H1 (cell line): ENCODE measurements around the gene TBKBP1. TPM values are rescaled to one million over a fixed set of nuclear protein-coding genes. Genes with fewer than 3 reads are reported as not detected.

ENCODE experiments used
- CTCF ChIA-PET: fragments of 300-600 bp; sonication (Branson Sonifier 250); formaldehyde crosslinking; loops from one replicate; lab custom pipeline; 2021; ENCODE audit not compliant: partially characterized antibody; lab: Charles Lee
- POLR2A ChIA-PET: fragments of 300-600 bp; sonication (Branson Sonifier 250); formaldehyde crosslinking; loops from one replicate; lab custom pipeline; 2021; ENCODE audit warnings: inconsistent platforms; ENCODE audit not compliant: partially characterized antibody; lab: Charles Lee
- DNase-seq, 2 experiments: peaks; one replicate each; pipeline versions ENCODE4 v3.0.0 to v3.0.0-alpha.2; 2010 to 2022; ENCODE audit warnings: low spot score in 2 of 2, low read depth in 1 of 2, mixed read lengths in 1 of 2
- FAIRE-seq: peaks from 2 replicates; lab custom pipeline; 2011; peaks lifted over from hg19 to GRCh38; lab: Jason Lieb, UNC
- H2AFZ ChIP-seq: 2 replicates; pipeline ENCODE4 v1.8.1; 2012; ENCODE audit warnings: low read length, inconsistent platforms
- H2AK5ac ChIP-seq: 2 replicates; pipeline ENCODE4 v1.6.1; 2013; ENCODE audit warnings: low read depth, low read length
- H2BK120ac ChIP-seq: replicated peaks from 2 replicates; pipeline ENCODE3; 2013; ENCODE audit warnings: low read depth, low read length, inconsistent platforms
- H2BK12ac ChIP-seq: 2 replicates; pipeline ENCODE4 v1.6.1; 2013; ENCODE audit warnings: low read depth, low read length
- H2BK15ac ChIP-seq: 2 replicates; pipeline ENCODE4 v1.6.1; 2013; ENCODE audit warnings: low read length
- H2BK20ac ChIP-seq: 2 replicates; pipeline ENCODE4 v1.6.1; 2013; ENCODE audit warnings: low read length
- H2BK5ac ChIP-seq: 2 replicates; pipeline ENCODE4 v1.6.1; 2013; ENCODE audit warnings: low read depth, low read length
- H3K14ac ChIP-seq: 2 replicates; pipeline ENCODE4 v1.6.1; 2013; ENCODE audit warnings: inconsistent platforms; ENCODE audit not compliant: insufficient read length
- H3K18ac ChIP-seq: 2 replicates; pipeline ENCODE4 v1.6.1; 2013; ENCODE audit warnings: low read length; ENCODE audit errors: extremely low read depth
- H3K23ac ChIP-seq: 2 replicates; pipeline ENCODE4 v1.6.1; 2013; ENCODE audit warnings: inconsistent platforms; ENCODE audit not compliant: insufficient read length
- H3K23me2 ChIP-seq: 2 replicates; pipeline ENCODE4 v1.6.1; 2013; ENCODE audit warnings: low read depth, low read length
- H3K27ac ChIP-seq: 2 replicates; pipeline ENCODE4 v1.6.1; 2011; ENCODE audit warnings: low read depth, low read length, inconsistent platforms
- H3K27me3 ChIP-seq, 4 experiments: replicated peaks in 1 of 4; 1 replicate in 1 of 4; 2 replicates in 3 of 4; pipeline versions ENCODE4 v1.6.1 to v1.8.1; 2011 to 2013; ENCODE audit warnings: low read length in 3 of 4, mild to moderate bottlenecking in 3 of 4, inconsistent platforms in 2 of 4, mixed read lengths in 2 of 4, moderate library complexity in 1 of 4; ENCODE audit not compliant: control insufficient read depth in 3 of 4, insufficient read depth in 3 of 4; ENCODE audit errors: extremely low read depth in 1 of 4
- H3K36me3 ChIP-seq, 4 experiments: 2 replicates each; pipeline versions ENCODE4 v1.6.1 to v1.8.1; 2011 to 2013; ENCODE audit warnings: mild to moderate bottlenecking in 4 of 4, low read length in 3 of 4, moderate library complexity in 2 of 4, control low read depth in 1 of 4, inconsistent platforms in 1 of 4; ENCODE audit not compliant: insufficient read depth in 4 of 4, control insufficient read depth in 2 of 4
- H3K4ac ChIP-seq: replicated peaks from 2 replicates; pipeline ENCODE3; 2013; ENCODE audit warnings: low read length, low read depth, mixed read lengths, inconsistent platforms; ENCODE audit not compliant: insufficient read length
- H3K4me1 ChIP-seq, 4 experiments: replicated peaks in 1 of 4; 1 replicate in 1 of 4; 2 replicates in 3 of 4; pipeline versions ENCODE4 v1.6.1 to v1.8.1; 2011 to 2013; ENCODE audit warnings: low read length in 3 of 4, inconsistent platforms in 2 of 4, mixed read lengths in 1 of 4; ENCODE audit not compliant: insufficient read depth in 4 of 4, control insufficient read depth in 3 of 4
- H3K4me2 ChIP-seq, 2 experiments: 2 replicates each; pipeline versions ENCODE4 v1.6.1 to v1.8.1; 2011 to 2013; ENCODE audit warnings: low read depth in 2 of 2, low read length in 2 of 2, control low read depth in 1 of 2, inconsistent platforms in 1 of 2, mild to moderate bottlenecking in 1 of 2; ENCODE audit not compliant: insufficient read depth in 1 of 2
- H3K4me3 ChIP-seq, 4 experiments: fragments of 200-600, 300-600 bp in 1 of 4; sonication (generic), shearing (Covaris generic), sonication (Bioruptor Twin) in 1 of 4; 2 replicates each; pipeline versions ENCODE4 v1.5.1 to v1.8.1; 2011 to 2016; ENCODE audit warnings: low read length in 4 of 4, low read depth in 3 of 4, control low read depth in 2 of 4, inconsistent platforms in 2 of 4, mild to moderate bottlenecking in 2 of 4, mixed read lengths in 1 of 4, moderate library complexity in 1 of 4; ENCODE audit not compliant: insufficient read depth in 2 of 4; ENCODE audit errors: extremely low read depth in 1 of 4
- H3K56ac ChIP-seq: replicated peaks from 2 replicates; pipeline ENCODE3; 2013; ENCODE audit warnings: low read depth, mild to moderate bottlenecking, mixed read lengths, low read length, inconsistent platforms; ENCODE audit not compliant: insufficient read length
- H3K79me1 ChIP-seq: 2 replicates; pipeline ENCODE4 v1.6.1; 2013; ENCODE audit warnings: low read depth, low read length, control low read depth
- H3K79me2 ChIP-seq, 2 experiments: 2 replicates each; pipeline versions ENCODE4 v1.6.1 to v1.8.1; 2012 to 2013; ENCODE audit warnings: low read length in 2 of 2, mild to moderate bottlenecking in 2 of 2, inconsistent platforms in 1 of 2; ENCODE audit not compliant: insufficient read depth in 2 of 2, control insufficient read depth in 1 of 2
- H3K9ac ChIP-seq, 4 experiments: replicated peaks in 1 of 4; 1 replicate in 1 of 4; 2 replicates in 3 of 4; pipeline versions ENCODE4 v1.6.1 to v1.8.1; 2011 to 2013; ENCODE audit warnings: low read depth in 3 of 4, low read length in 3 of 4, control low read depth in 2 of 4, mild to moderate bottlenecking in 2 of 4, moderate library complexity in 2 of 4, inconsistent platforms in 1 of 4; ENCODE audit errors: extremely low read depth in 1 of 4
- H3K9me3 ChIP-seq, 2 experiments: 2 replicates each; pipeline versions ENCODE4 v1.6.1 to v1.8.1; 2012 to 2013; ENCODE audit warnings: mild to moderate bottlenecking in 2 of 2, moderate library complexity in 2 of 2, control low read depth in 1 of 2, inconsistent platforms in 1 of 2, low read depth in 1 of 2, low read length in 1 of 2, mixed read lengths in 1 of 2; ENCODE audit not compliant: insufficient read depth in 2 of 2
- H4K20me1 ChIP-seq, 2 experiments: replicated peaks in 1 of 2; 2 replicates each; pipeline versions ENCODE3 to v1.8.1; 2011 to 2013; ENCODE audit warnings: inconsistent platforms in 2 of 2, low read length in 2 of 2, mild to moderate bottlenecking in 1 of 2; ENCODE audit not compliant: insufficient read depth in 2 of 2, control insufficient read depth in 1 of 2
- H4K5ac ChIP-seq: 2 replicates; pipeline ENCODE4 v1.6.1; 2013; ENCODE audit warnings: low read length, low read depth, mixed read lengths, inconsistent platforms; ENCODE audit not compliant: insufficient read length
- H4K8ac ChIP-seq: 2 replicates; pipeline ENCODE4 v1.8.0; 2013; ENCODE audit warnings: mild to moderate bottlenecking, moderate library complexity, low read length, inconsistent platforms; ENCODE audit not compliant: insufficient read depth; ENCODE audit errors: extremely low read depth
- H4K91ac ChIP-seq: replicated peaks from 2 replicates; pipeline ENCODE3; 2013; ENCODE audit warnings: low read length, mixed read lengths, inconsistent platforms; ENCODE audit not compliant: insufficient read length
- BRCA1 ChIP-seq: IDR thresholded peaks from 2 replicates; pipeline ENCODE4 v1.6.1; 2012; ENCODE audit warnings: low read depth, low read length, improper control_type of control experiment
- CHD2 ChIP-seq: IDR thresholded peaks from 2 replicates; pipeline ENCODE4 v1.6.1; 2012; ENCODE audit warnings: low read length, improper control_type of control experiment
- HDAC2 ChIP-seq, 2 experiments: fragments of 300-600 bp in 1 of 2; sonication (generic) in 1 of 2; IDR thresholded peaks; 2 replicates each; pipeline ENCODE4 v1.6.1; 2011 to 2012; ENCODE audit warnings: low read depth in 2 of 2, low read length in 2 of 2, mild to moderate bottlenecking in 2 of 2, moderate library complexity in 2 of 2, borderline replicate concordance in 1 of 2, inconsistent platforms in 1 of 2
- SP1 ChIP-seq: IDR thresholded peaks from 2 replicates; pipeline ENCODE4 v1.6.1; 2011; ENCODE audit warnings: low read depth, low read length
- TAF1 ChIP-seq: IDR thresholded peaks from 2 replicates; pipeline ENCODE4 v1.6.1; 2011; ENCODE audit warnings: mild to moderate bottlenecking, low read depth, low read length
- WGBS, 2 experiments: shearing (Covaris generic) in 1 of 2; methylation state at CpG; one replicate each; pipeline versions ENCODE4 v1.1.6 to v1.1.7; 2013 to 2015; ENCODE audit warnings: low lambda C conversion rate in 2 of 2, mixed read lengths in 2 of 2, inconsistent platforms in 1 of 2, low coverage in 1 of 2, missing lambda C conversion rate in 1 of 2; ENCODE audit not compliant: insufficient replicate concordance in 2 of 2, insufficient coverage in 1 of 2, insufficient read length in 1 of 2; ENCODE audit errors: extremely low coverage in 1 of 2, missing lambda C conversion rate in 1 of 2; 5-methylcytosine and 5-hydroxymethylcytosine counted together
- polyA plus RNA-seq, 7 experiments: library from polyadenylated mRNA; depleted of rRNA in 3 of 7; stranded (reverse) in 5 of 7; unstranded in 2 of 7; fragments of >200 nt in 5 of 7; fragments of 200-250 nt in 2 of 7; gene quantifications; 1 replicate in 5 of 7; 2 replicates in 1 of 7; 4 replicates in 1 of 7; pipeline versions ENCODE4 v1.2.1 to v1.2.3, GENCODE V29; 2011 to 2013; ENCODE audit warnings: missing spikeins in 2 of 7, mixed read lengths in 2 of 7
- total RNA-seq: library from RNA; stranded (reverse); fragmentation: NEBNext Ultra II Directional; extraction: Animal tissue kit (Norgen Biotek cat#: 25700); gene quantifications from 2 replicates; pipeline ENCODE4 v1.2.1, GENCODE V29; 2021

The TBKBP1 gene
- total and polyA plus RNA-seq, 2 of the 8 experiments (the other 6 are each of a cell fraction or from before 2014, with no cell fraction given) = 6.3 to 15.1 TPM

GRCh38 chr17:47654991-47655390 is 39.0 kb upstream of the TBKBP1 start:
- no peak overlapping the region for H3K14ac ChIP-seq
- H2BK20ac ChIP-seq = no peak overlapping the region
- no peak overlapping the region for H3K56ac ChIP-seq
- H4K5ac ChIP-seq = no peak overlapping the region
- no peak overlapping the region for H2BK12ac ChIP-seq
- no peak overlapping the region for H3K4me3 ChIP-seq
- peaks cover 24 to 88% of the 10 kb centered on the region in 2 experiments for H3K79me2 ChIP-seq
- H2BK120ac ChIP-seq = no peak overlapping the region
- TF ChIP-seq HDAC2 (IDR thresholded peaks at IDR 0.05; ENCODE audit: borderline replicate concordance in 1 of 2, low read depth in 2 of 2, low read length in 2 of 2) (no peak), CHD2 (no peak), SP1 (no peak), TAF1 (no peak), BRCA1 (no peak)
- no peaks in the 10 kb centered on the region for H3K9me3 ChIP-seq
- DNase-seq (no peak), FAIRE-seq (no peak)
- no peaks in the 10 kb centered on the region for H3K23me2 ChIP-seq
- ChIA-PET CTCF (interaction anchor here (0.6 to 4.4 kb wide), 6 partner anchors 10 to 148 kb away, joined by 3 to 28 read pairs (median 3); no protein-coding TSS in a partner anchor), POLR2A (interaction anchor here (0.6 to 46.3 kb wide), 4 partner anchors 10 to 40 kb away, joined by 4 to 1575 read pairs (median 4); partner anchors contain the start of gene TBKBP1)
- no peak overlapping the region for H2AFZ ChIP-seq
- no peak overlapping the region for H4K91ac ChIP-seq
- no peak overlapping the region for H2BK5ac ChIP-seq
- H3K36me3 ChIP-seq = peaks cover 52 to 90% (median 81%) of the 10 kb centered on the region in 4 experiments
- no peak overlapping the region for H3K18ac ChIP-seq
- WGBS, 2 experiments = 97% methylated on average over 6 of the region's 6 CpGs; no CpG with 5 or more reads in 1 of the 2 experiments
- no peak overlapping the region for H3K27ac ChIP-seq
- no peak overlapping the region for H2AK5ac ChIP-seq
- no peak overlapping the region for H4K8ac ChIP-seq
- H4K20me1 ChIP-seq = peaks cover 18 to 27% of the 10 kb centered on the region in 2 experiments
- H3K4me1 ChIP-seq = peaks cover 0 to 6% (median 3%) of the 10 kb centered on the region in 4 experiments; a peak in 2 of 7 replicates
- H3K27me3 ChIP-seq = no peaks in the 10 kb centered on the region
- no peak overlapping the region for H2BK15ac ChIP-seq
- H3K23ac ChIP-seq = no peak overlapping the region
- no peak overlapping the region for H3K9ac ChIP-seq
- H3K4me2 ChIP-seq = no peak overlapping the region; a peak in 1 of 4 replicates
- H3K79me1 ChIP-seq = peaks cover 2% of the 10 kb centered on the region; the same call in 1 of the 2 replicates
- H3K4ac ChIP-seq = no peak overlapping the region
